ENCODE measurements around the gene PA2G4.
A peak's percentile ranks its signal among the peaks of the same experiment; 100 is the strongest.

The PA2G4 gene

GRCh38 chr12:56129206-56129941 lies 25.0 kb downstream of the PA2G4 start:
- DNase-seq (ENCODE audit: insufficient read length) (peak; percentile 63), FAIRE-seq (no peak)
- 0 out of 2 replicates have a peak, but pooled peaks have one; percentile 30 for TF ChIP-seq POLR2AphosphoS5 (IDR thresholded peaks at IDR 0.05; ENCODE audit: low read depth, low read length)
- peak; percentile 65; the same call in 1 of the 2 replicates for TF ChIP-seq POLR2A (IDR thresholded peaks at IDR 0.05; ENCODE audit: low read depth, low read length)
- peak; percentile 42; the same call in 1 of the 2 replicates for TF ChIP-seq TAF1 (IDR thresholded peaks at IDR 0.05; ENCODE audit: borderline replicate concordance, low read depth, low read length)

GRCh38 chr12:56129942-56130495 lies 25.7 kb downstream of the PA2G4 start:
- FAIRE-seq = no peak
- TF ChIP-seq POLR2A (IDR thresholded peaks at IDR 0.05; ENCODE audit: low read depth, low read length) (no peak), POLR2AphosphoS5 (IDR thresholded peaks at IDR 0.05; ENCODE audit: low read depth, low read length) (no peak), TAF1 (IDR thresholded peaks at IDR 0.05; ENCODE audit: borderline replicate concordance, low read depth, low read length) (no peak)
- DNase-seq (ENCODE audit: insufficient read length) = no peak

- TF ChIP-seq TAF1 (IDR thresholded peaks at IDR 0.05; ENCODE audit: borderline replicate concordance, low read depth, low read length) (no peak), POLR2A (IDR thresholded peaks at IDR 0.05; ENCODE audit: low read depth, low read length) (no peak), POLR2AphosphoS5 (IDR thresholded peaks at IDR 0.05; ENCODE audit: low read depth, low read length) (no peak)
- FAIRE-seq (no peak), DNase-seq (ENCODE audit: insufficient read length) (no peak)
Measured at GRCh38 chr12:56130876-56131275, 26.5 kb downstream of the PA2G4 start.

- TF ChIP-seq POLR2AphosphoS5 (IDR thresholded peaks at IDR 0.05; ENCODE audit: low read depth, low read length) (no peak), TAF1 (IDR thresholded peaks at IDR 0.05; ENCODE audit: borderline replicate concordance, low read depth, low read length) (no peak), POLR2A (IDR thresholded peaks at IDR 0.05; ENCODE audit: low read depth, low read length) (no peak)
- FAIRE-seq = no peak
Measured at GRCh38 chr12:56134897-56135296, 30.5 kb downstream of the PA2G4 start.

GRCh38 chr12:56137853-56138571 lies 33.7 kb downstream of the PA2G4 start:
- FAIRE-seq = no peak
- no peak for TF ChIP-seq POLR2AphosphoS5 (IDR thresholded peaks at IDR 0.05; ENCODE audit: low read depth, low read length)
- no peak for DNase-seq (ENCODE audit: insufficient read length)

More at GRCh38 chr12:56134897-56135296, 30.5 kb downstream of the PA2G4 start:
- DNase-seq (ENCODE audit: insufficient read length) = no peak

GRCh38 chr12:56141946-56142784 lies 37.8 kb downstream of the PA2G4 start:
- DNase-seq (ENCODE audit: insufficient read length) (no peak), FAIRE-seq (no peak)
- TF ChIP-seq POLR2A (IDR thresholded peaks at IDR 0.05; ENCODE audit: low read depth, low read length) = no peak
- TF ChIP-seq POLR2AphosphoS5 (IDR thresholded peaks at IDR 0.05; ENCODE audit: low read depth, low read length) = no peak
- TF ChIP-seq TAF1 (IDR thresholded peaks at IDR 0.05; ENCODE audit: borderline replicate concordance, low read depth, low read length) = no peak

GRCh38 chr12:56143217-56143616 lies 38.9 kb downstream of the PA2G4 start:
- no peak for DNase-seq (ENCODE audit: insufficient read length)
- no peak for TF ChIP-seq POLR2A (IDR thresholded peaks at IDR 0.05; ENCODE audit: low read depth, low read length)
- no peak for TF ChIP-seq TAF1 (IDR thresholded peaks at IDR 0.05; ENCODE audit: borderline replicate concordance, low read depth, low read length)
- TF ChIP-seq POLR2AphosphoS5 (IDR thresholded peaks at IDR 0.05; ENCODE audit: low read depth, low read length) = no peak
- no peak for FAIRE-seq

- no peak for TF ChIP-seq TAF1 (IDR thresholded peaks at IDR 0.05; ENCODE audit: borderline replicate concordance, low read depth, low read length)
- TF ChIP-seq POLR2AphosphoS5 (IDR thresholded peaks at IDR 0.05; ENCODE audit: low read depth, low read length) = no peak
- TF ChIP-seq POLR2A (IDR thresholded peaks at IDR 0.05; ENCODE audit: low read depth, low read length) = no peak
- FAIRE-seq (no peak), DNase-seq (ENCODE audit: insufficient read length) (no peak)
Measured at GRCh38 chr12:56143870-56144269, 39.5 kb downstream of the PA2G4 start.

GRCh38 chr12:56145217-56145616 lies 40.9 kb downstream of the PA2G4 start:
- FAIRE-seq = no peak
- TF ChIP-seq POLR2A (IDR thresholded peaks at IDR 0.05; ENCODE audit: low read depth, low read length) = no peak
- no peak for TF ChIP-seq POLR2AphosphoS5 (IDR thresholded peaks at IDR 0.05; ENCODE audit: low read depth, low read length)
- TF ChIP-seq TAF1 (IDR thresholded peaks at IDR 0.05; ENCODE audit: borderline replicate concordance, low read depth, low read length) = no peak

GRCh38 chr12:56146492-56147460 lies 42.4 kb downstream of the PA2G4 start:
- DNase-seq (ENCODE audit: insufficient read length) = no peak
- FAIRE-seq = no peak
- TF ChIP-seq POLR2A (IDR thresholded peaks at IDR 0.05; ENCODE audit: low read depth, low read length) = no peak
- TF ChIP-seq POLR2AphosphoS5 (IDR thresholded peaks at IDR 0.05; ENCODE audit: low read depth, low read length) = no peak
- no peak for TF ChIP-seq TAF1 (IDR thresholded peaks at IDR 0.05; ENCODE audit: borderline replicate concordance, low read depth, low read length)

More at GRCh38 chr12:56145217-56145616, 40.9 kb downstream of the PA2G4 start:
- DNase-seq (ENCODE audit: insufficient read length) = no peak

Data from GM12892 (cell line).